GM18511 (cell line): ENCODE data around the gene CCDC43.
"Not testable (repeated sequence)": the region's sequence is repeated elsewhere in the genome, so short reads cannot be mapped to it uniquely, and the experiment has no call there.

Experiments used
- ATAC-seq: cut with Tn5 transposase; IDR thresholded peaks from one replicate; pipeline ENCODE4 v1.9.1; 2021; ENCODE audit warnings: mild to moderate bottlenecking, moderate library complexity; ENCODE audit not compliant: unreplicated experiment

Gene CCDC43

DNA sequence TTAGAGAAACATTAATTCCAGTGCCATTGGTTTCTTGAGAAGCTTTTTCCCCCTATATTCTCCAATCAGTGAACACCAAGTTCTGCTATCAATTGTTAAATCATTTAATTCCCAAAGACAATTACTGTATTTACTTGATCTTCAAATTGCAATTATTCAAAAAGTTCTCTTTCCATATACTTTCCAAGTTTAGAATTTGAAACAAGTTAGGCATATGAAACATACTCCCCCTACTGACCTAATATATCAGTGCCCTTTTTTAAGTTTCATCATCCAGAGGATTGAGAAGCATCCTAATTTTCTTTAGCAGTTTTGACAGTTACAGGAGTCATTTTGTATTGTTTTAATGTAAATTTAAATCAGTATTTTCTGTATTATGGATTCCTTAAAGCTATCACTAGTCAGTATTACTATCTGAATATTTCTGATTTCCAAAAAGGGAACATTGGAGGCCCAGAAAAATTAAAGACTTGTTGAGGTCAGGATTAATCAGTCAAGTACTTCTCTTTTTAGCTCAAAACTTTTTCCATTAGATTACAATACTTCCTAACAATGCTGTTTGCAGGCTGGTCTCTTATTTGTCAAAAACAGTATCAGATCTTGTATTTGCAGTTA is 17.0 kb downstream of the CCDC43 start:
- no peak for ATAC-seq

DNA sequence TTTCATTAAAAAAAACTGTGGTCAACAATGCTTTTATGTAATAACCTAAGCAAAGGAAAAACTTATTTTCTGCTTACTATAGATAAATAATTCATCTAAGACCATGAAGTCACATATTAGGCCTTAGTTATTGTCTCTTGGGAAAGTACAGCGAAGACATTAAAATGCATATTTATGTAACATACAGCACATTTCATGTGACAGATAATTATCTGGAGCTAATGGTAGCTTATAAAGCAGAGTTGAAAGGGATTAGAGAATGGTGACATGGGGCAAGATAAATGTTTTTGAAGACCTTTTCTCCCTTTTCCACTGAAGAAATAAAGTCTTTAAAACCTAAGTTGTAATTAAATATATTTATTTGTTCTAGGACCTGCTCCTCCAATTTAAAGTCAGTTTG is 23.6 kb downstream of the CCDC43 start:
- ATAC-seq: no peak

DNA sequence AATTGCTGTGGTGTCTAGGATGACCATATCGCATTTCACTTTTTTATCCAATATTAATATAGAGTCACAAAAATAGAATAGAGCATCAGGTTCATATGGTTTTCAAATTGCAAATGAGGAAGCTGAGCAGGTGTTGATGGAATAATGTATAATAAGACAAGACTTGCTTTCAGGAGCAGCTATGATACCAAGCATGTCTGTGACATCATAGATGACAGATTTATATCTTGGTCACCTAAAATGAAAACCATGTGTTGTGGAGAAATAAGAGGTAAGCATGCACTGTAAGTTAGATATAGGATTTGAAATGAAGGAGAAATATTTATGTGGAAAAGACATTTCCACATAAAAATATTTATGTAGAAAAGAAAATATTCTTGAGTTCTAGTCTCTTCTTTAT is 24.7 kb downstream of the CCDC43 start:
- ATAC-seq: no peak

DNA sequence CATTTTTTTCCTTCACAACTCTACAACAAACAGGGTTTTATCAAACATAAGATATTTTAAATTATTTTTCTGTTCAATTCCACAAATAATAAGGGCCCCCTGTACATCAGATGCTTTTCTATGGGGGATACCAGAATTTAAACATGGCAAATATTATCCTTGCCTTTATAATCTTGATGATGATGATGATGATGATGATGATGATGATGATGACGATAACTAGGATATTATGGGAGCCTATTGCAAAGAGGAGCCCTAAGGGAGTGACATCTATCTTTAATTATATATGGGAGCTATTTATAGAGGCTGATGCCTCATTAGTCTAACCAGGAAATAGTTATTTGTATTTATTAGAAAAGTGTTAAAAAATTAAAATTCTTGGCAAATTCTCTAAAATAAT is 26.5 kb downstream of the CCDC43 start:
- no peak for ATAC-seq

DNA sequence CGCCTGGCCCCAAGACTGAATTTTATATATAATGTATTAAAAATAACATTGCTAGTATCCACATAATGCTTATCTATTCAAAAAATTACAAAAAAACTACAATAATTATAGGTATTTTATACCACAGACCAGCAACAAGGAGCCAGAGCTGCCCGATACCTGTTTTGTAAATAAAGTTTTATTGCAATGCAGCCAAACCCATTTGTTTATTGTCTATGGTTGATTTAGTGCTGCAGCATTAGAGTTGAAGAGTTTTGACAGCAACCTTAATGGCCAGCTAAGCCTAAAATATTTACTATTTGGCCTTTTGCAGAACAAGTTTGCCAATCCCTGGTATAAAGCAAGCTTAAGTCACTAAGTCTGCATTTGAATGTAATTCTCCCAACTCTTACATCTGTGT is 27.7 kb downstream of the CCDC43 start:
- no peak for ATAC-seq

DNA sequence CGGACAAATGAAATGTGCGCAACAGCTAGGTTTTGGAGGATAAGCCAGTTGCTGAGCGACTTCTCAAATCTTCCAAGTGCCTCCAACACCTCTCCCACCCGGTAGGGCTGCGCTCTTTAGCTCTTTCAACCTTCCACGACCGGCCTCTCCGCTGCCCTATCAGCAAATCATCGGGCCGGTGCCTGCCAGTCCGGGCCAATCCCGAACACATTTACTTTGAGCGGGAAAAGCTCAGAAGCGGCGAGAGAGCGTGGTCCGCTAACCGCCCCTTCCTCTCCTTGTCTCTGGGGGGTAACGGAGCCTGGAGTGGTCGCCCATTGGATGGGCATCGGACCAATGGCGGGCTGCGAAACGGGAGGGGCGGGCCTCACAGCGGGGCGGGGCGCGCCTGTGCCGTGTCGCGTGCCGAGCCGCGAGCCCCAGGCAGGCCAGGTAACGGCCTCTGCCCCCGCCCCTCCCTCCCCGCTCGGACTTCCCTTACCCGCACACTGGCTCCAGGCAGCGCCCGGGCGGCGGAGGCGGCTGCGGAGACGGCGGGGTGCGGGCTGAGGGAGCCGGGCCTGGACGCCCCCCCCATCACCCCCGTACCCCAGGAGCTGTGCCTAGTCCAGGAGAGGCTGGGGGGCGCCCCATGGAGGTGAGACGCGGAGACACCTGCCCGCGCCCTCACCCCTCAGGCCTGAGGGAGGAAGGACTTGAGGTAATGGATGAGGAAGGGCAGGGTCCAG is 33.4 kb downstream of the CCDC43 start, which contains the start of gene MEIOC:
MEIOC (plus strand) TSS at position 486 of the 728 bp plus-strand sequence; CDS start at position 632, 146 bp downstream.
- ATAC-seq: no peak

DNA sequence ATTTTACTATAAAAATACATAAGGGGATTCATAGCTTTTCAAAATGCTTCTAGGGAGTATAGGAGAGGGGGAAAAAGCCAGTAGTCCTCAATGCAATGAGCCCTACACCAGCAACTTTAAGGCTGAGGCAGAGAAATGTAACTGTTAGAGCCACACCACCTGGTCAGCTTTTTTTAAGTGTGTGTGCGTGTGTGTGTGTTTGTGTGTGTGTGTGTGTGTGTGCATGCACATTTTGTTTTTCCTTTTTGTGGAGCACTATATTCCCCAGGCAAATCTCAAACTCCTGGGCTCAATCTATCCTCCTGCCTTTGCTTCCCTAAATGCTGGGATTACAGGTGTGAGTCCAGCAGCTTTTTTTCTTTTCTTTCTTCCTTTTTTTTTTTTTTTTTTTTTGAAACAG is 35.6 kb downstream of the CCDC43 start:
- no peak for ATAC-seq

DNA sequence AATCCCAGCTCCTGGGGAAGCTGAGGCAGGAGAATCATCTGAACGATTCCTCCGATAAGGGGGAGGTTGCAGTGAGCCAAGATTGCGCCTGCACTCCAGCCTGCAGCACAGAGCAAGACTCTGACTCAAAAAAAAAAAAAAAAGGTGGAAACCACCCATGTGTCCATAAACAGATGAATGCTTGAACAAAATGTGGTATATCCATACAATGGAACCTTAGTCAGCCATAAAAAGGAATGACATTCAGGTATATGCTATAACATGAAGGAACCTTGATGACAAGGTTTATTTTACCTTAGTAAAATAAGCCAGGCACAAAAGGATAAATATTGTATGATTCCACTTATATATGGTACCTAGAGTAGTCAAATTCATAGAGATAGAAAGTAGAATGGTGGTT is 36.2 kb downstream of the CCDC43 start:
- no peak for ATAC-seq

DNA sequence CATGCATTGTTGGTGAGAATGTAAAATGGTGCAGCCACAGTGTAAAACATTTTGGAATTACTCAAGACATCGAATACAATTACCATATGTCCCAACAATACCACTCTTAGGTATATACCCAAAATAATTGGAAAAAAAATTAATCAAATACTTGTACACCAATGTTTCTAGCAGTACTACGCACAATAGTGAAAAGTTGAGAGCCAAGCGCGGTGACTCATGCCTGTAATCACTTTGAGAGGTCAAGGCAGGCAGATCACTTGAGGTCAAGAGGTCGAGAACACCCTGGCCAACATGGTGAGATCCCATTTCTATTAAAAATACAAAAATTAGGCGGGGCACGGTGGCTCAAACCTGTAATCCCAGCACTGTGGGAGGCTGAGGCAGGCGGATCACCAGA is 36.8 kb downstream of the CCDC43 start:
- no peak for ATAC-seq

DNA sequence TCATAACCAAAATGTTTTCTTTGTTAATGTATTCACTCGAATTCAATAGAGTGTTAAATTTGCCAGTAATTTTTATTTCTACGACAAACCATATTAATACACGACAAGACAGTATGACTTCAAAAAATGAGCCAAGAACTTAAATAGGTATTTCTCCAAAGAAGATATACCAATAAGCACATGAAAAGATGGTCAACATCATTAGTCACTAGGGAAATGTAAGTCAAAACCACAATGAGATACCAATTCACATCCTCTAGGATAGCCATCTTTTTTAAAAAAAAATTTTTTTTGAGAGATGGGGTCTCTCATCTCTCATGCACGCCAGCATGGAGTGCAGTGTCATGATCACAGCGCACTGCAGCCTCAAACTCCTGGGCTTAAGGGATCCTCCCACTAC is 38.3 kb downstream of the CCDC43 start:
- ATAC-seq: no peak

DNA sequence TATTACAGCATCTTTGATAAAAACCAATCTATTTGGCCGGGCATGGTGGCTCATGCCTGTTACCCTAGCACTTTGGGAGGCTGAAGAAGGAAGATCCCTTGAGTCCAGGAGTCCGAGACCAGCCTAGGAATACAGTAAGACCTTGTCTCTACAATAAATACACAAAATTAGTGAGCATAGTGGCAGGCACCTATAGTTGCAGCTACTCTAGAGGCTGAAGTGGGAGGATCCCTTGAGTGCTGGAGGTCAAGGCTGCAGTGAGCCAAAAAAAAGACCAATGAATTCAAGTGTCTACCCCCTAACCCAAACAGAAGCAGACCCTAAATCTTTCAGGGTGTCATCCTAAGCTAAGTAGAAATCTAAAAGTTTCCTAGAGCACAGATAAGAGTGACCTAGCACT is 40.6 kb downstream of the CCDC43 start:
- no peak for ATAC-seq

DNA sequence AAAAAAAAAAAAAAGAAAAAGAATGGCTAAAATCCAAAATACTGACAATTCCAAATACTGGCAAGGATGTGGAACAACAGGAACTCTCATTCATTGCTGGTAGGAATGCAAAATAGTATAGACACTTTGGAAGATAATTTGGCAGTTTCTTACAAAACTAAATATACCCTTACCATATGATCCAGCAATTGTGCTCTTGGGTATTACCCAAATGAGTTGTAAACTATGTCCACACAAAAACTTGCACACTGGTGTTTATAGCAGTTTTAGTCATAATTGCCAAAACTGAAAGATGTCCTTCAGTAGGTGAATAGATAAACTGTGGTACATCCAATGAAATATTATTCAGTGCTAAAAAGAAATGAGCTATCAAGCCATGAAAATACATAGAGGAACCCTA is 41.8 kb downstream of the CCDC43 start:
- ATAC-seq: no peak

DNA sequence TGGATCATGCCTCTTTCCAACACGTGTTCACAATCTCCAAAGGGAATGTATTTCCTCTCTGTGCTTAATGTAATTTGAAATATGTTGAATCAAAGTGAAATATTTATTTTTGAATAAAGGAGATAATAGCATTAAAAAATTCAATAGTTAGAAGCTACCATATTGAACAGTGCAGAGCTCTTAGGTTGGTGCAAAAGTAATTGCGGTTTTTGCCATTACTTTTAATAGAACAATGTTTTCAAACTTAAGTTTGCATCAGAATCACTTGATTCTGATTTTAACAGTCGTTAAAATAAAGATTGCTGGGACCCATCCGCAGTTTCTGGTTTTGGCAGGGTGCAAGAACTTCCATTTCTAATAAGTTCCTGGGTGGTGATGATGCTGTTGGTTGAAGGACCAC is 43.3 kb downstream of the CCDC43 start:
- no peak for ATAC-seq

DNA sequence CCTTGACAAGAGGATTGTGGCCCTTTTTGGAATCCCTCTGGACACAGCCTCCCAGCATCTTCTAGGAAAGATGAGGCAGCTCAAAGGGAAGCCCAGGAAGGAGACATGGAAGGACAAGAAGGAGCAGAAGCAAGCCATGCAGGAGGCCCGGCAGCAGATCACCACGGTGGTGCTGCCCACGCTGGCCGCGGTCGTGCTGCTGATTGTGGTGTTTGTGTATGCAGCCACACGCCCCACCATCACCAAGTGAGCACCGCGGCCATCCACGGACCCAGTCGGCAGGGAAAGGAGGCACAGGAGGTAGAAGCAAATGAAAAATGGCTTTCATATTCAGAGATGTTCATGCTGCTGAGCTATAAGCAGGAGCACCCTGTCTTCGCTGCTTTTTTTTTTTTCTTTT is 44.2 kb downstream of the CCDC43 start:
- no peak for ATAC-seq

DNA sequence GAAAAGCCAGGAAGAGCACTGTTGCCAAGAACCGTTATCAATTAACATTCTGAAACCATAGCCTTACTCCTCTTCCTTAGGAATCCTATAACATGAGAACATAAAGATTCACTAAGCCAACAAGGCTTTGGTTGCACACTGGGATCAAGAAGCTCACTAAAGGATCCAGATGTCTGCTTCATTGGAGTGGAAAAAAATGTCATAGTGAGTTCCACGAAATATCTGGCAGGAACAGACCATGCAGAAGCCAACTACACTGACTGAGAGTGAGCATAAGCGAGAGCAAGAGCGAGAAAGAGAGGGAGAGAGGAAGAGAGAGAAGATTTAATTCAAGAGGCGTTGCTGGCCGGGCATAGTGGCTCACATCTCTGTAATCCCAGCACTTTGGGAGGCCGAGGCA is 46.7 kb downstream of the CCDC43 start:
- no peak for ATAC-seq

DNA sequence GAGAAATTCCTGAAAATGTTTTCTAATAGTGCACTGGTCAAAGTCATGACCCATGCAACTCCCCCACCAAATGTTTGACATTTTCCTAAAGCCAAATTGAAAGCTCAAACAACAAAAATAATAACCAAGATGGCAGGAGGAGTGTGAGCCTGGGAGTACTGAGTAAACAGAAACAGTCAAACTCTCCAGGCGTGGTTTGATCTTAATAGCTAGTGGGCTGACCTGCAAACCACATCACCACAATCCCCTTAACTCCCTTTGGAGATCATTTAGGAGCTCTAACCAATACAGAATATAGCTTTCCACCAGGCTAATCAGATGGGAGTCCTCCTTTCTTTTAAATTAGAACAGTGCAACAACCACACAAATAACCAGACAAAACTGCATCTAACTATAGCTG is 52.5 kb downstream of the CCDC43 start:
- no peak for ATAC-seq

DNA sequence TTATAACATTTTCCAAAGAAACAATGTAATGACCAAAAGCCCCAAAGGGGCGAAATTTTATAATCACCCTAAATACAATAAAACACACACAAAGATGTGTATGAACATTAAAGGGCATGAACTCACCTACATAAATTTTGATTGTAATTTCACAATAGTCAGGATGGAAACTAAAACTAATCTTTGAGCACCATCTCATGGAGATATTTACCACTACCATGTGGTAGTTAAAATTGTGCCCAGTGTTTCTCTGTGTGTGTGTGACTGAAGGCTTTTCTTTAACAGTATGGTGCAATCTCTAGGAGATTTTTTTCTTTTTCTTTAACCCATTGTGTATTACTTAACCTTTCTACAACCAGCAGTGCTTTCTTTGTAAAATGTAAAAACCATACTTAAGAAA is 53.0 kb downstream of the CCDC43 start:
- no peak for ATAC-seq

DNA sequence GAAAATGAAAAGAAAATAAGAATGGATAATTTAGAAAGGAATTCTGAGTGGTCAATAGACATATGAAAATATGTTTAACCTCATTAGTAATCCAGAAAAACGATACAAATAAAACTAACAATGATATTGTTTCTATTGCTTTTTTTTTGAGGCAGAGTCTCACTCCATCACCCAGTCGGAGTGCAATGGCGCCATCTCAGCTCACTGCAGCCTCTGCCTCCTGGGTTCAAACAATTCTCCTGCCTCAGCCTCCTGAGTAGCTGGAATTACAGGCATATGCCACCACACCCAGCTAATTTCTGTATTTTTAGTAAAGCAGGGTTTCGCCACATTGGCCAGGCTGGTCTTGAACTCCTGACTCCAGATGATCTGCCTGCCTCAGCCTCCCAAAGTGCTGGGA is 55.2 kb downstream of the CCDC43 start:
- not testable (repeated sequence) for ATAC-seq

DNA sequence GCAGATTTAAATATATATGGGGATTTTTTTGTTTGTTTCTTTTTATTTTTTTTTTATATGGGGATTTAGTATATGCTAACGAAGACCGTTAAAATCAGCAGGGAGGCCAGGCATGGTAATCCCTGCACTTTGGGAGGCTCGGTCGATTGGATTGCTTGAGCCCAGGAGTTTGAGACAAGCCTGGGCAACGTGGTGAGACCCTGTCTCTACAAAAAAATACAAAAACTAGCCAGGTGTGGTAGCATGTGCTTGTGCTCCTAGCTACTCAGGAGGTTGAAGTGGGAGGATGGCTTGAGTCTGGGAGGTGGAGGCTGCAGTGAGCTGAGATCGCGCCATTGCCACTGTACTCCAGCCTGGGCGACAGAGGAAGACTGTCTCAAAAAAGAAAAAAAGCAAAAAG is 55.6 kb downstream of the CCDC43 start:
- no peak for ATAC-seq

DNA sequence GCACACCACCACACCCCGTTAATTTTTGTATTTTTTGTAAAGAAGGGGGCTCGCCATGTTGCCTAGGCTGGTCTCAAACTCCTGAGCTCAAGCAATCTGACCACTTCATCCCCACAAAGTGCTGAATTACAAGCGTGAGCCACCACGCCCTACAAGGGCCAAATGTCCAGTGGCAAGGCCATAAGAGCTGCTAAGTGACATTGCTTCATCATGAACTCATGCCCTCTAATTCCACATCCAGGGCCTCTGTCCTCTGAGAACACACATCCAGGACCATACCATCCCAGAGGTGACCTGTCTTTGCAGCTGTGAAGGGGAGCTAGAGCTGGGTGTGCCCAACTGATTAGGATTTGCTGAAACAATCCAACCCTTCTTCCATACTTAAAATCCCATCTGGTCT is 58.9 kb downstream of the CCDC43 start:
- no peak for ATAC-seq

DNA sequence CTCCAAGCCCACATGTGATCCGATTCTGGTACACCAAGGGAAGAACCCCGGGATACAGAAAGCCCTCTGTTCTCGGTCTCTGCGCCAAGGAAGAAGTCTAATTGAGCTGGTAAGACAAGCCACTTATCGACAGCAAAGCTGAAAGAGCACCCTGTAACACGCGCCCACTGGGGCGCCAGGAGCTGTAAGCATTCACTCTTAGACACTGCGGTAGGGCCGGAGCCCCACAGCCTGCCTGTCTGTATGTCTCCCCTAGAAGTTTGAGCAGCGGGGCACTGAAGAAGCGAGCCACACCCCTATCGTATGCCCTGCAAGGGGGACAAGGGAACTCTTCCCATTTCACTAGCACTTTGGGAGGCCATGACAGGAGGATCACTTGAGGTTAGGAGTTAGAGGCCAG is 60.3 kb downstream of the CCDC43 start:
- ATAC-seq: no peak

DNA sequence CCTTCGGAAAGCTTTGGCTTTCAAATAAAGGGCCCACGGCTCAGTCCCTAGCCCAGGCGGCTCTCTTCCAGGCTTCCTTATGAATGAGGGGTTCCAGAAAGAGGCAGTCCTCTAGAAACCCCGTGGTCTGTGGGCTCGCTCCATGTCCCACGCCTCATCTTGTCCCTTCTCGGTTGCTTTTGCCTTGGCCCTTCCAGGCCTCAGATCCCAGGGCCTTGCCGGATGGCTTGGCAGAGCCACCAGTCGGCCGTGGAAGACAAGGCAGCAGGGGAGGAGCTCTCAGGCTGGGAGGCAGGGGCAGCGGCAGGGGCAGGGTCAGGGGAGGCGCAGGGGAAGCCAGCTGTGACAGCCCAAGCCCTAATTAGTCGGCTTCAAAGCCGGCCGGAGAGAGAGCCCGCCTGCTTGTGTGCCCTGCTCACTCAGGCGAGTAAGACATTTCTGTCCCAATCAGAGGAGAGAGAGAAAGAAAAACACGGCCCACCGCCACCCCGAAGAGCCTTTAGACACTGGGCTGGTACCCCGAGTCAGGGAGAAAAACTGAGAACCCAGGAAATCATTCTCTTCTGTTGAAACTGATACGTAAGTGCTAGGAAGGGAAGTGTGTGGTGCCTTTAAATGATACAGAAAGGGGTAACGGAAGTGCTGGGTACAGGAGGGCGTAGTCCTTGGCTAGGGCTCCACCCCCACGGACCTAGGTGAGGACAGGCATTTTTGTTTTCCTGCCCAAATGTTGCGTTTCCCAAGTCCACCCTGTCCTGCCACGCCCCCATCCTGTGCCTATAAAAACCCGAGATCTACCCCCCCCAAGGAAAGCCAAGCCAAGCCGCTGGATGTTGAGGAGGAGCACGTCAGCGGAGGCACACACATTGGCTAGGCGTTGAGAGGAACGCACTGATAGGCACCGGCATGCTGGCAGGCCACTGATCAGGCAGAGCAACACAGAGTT is 61.1 kb downstream of the CCDC43 start:
- no peak for ATAC-seq
